Bronchus fibroblast of lung (primary cell): ENCODE results near the gene NUPR2. TPM values are rescaled to one million over a fixed set of nuclear protein-coding genes. Genes with fewer than 3 reads are reported as not detected.

Source experiments
- total RNA-seq: library from RNA; depleted of rRNA; stranded (reverse); fragments of >200 nt; gene quantifications from 2 replicates; pipeline ENCODE4 v1.2.3, GENCODE V29; 2015

NUPR2 gene, protein sequence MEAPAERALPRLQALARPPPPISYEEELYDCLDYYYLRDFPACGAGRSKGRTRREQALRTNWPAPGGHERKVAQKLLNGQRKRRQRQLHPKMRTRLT
- total RNA-seq, result not detected in 2 replicates

DNA sequence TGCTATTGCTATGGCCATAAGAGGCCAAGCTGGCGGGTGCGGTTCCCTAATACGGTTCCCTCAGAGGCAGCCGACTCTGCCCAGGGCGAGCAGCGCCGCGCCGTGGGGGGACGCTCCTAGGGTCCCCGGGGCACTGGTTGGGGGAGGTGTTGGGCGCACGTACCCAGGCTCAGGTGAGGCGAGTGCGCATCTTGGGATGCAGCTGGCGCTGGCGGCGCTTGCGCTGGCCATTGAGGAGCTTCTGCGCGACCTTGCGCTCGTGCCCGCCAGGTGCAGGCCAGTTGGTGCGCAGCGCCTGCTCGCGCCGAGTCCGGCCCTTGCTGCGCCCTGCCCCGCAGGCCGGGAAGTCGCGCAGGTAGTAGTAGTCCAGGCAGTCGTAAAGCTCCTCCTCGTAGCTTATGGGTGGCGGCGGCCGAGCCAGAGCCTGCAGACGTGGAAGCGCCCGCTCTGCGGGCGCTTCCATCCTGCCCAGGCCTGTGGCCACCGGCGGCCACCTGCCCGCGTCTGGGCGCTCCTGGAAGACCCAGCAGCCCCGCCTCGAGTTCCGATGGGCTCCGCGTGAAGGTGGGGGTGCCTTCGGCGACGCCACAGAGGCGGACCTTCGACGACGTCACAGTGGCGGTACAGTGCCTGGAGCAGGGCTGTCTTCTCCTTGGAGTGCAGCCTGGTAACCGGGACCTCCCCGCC is at the start of gene NUPR2:
TSS of gene NUPR2 (minus strand) at position 566 of the 687 bp plus-strand sequence. CDS start at position 463, 103 bp downstream.

DNA sequence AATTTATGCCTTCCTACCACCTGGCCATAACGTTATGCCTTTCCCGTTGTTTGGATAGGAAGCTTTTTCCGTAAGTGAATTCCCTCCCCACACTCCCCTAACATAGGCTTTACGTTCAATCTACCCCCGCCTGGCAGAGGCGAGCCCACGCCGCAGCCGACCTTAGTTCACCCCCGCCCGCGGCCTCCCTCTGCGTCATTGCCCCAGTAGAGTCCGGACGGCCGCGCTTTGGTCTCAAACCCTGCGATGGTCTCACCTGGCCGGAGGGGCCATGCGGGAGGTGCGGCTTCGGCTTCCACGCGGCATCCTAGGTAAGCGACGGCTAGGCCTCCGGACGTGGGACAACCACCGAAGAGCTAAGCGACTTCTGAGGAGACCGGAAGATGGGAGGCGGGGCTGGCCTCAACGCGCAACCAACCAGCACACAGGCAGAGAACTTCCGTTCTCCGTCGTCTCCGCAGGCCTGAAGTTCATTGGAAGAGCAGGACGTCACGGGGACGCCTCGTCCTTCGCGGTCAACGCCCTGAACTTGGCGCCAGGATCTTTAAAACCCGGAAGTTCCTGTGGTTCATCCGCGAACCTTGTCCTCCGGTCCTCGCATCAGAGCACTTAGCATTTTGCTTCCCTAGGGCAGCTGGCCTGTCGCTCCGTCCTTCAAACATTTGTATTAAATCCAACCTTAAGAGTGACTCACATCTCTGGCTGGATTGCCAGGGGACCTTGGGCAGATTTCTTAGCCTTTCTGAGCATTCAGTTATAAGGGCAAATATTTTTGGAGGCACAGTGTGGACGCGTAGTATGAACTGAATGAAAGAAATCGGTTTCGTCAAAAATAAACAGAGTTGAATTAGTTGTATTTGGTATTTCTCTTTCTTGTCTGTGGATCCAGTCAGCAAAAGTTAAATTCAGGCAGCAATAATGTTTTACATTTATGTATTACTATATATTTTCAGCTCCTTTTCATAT is 9.8 kb downstream of the NUPR2 start, which contains the start of gene CHCHD2:
TSS of gene CHCHD2 (minus strand) at position 369 of the 966 bp plus-strand sequence. CDS start at position 306, 63 bp downstream.

DNA sequence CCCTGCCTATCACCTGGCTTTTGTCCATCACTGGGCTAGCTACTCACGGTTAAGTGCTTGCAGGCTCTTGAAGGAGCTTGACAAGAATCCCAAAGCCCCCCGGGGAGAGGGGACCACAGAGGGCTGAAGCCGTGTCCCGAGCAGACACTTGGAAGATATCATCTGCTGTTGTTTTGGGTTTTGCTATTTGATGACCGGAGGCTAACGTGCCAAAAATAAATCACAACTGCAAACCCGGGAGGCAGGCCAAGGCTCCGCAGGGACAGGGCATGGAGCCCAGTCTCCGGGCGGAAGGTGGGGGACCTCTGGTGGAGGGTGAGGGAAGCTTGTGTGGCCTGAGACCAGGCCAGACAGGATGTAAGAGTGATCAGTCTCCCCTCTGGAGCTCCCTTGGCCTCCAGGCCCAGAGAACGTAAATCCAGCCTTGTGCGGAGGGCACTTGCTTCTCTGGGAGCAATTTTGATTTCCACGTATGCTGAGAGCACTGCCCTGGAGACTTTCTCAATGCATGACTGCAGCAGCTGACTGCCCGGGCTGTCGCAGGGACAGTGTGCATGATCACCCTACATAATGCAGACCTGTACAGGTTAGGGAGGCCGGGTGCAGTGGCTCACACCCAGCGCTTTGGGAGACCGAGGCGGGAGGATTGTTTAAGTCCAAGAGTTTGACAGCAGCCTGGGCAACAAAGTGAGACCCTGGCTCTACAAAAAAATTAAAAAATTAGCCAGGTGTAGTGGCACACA is 23.3 kb downstream of the NUPR2 start, which contains the start of gene PHKG1:
TSS of gene PHKG1 (minus strand) at position 164 of the 743 bp plus-strand sequence. CDS start 4,011 bp downstream, outside the sequence.

Other genes starting within 250 kb of the NUPR2 start
- 0.67 and 1.5 TPM in 2 replicates for gene ZNF713, start 229.0 kb downstream of the NUPR2 start, total RNA-seq
- 8.9 and 9.6 TPM in 2 replicates for gene MRPS17, start 164.5 kb downstream of the NUPR2 start, total RNA-seq
- 54.7 and 62.4 TPM in 2 replicates for gene NIPSNAP2, start 151.8 kb downstream of the NUPR2 start, total RNA-seq
- 101 and 111 TPM in 2 replicates for gene PSPH, start 65.0 kb downstream of the NUPR2 start, total RNA-seq
- gene CCT6A, start 64.7 kb downstream of the NUPR2 start, total RNA-seq, result 153 and 157 TPM in 2 replicates
- gene SUMF2, start 52.1 kb downstream of the NUPR2 start, total RNA-seq, result 124 and 128 TPM in 2 replicates
- gene PHKG1, start 23.5 kb downstream of the NUPR2 start, total RNA-seq, result 0.34 TPM in 1 of 2 replicates, not detected in the other
- gene CHCHD2, start 9.9 kb downstream of the NUPR2 start, total RNA-seq, result 815 and 824 TPM in 2 replicates